Nephron (organoid): ENCODE data around the gene MIEF2.

Experiments
- H3K27ac Mint-ChIP-seq, 3 experiments: 2 replicates each; pipeline ENCODE4 v1.8.0; 2020; ENCODE audit warnings: mixed read lengths in 3 of 3, mild to moderate bottlenecking in 2 of 3, moderate library complexity in 1 of 3
- H3K27me3 Mint-ChIP-seq: 2 replicates; pipeline ENCODE4 v1.8.0; 2021; ENCODE audit warnings: low read depth, mild to moderate bottlenecking, moderate library complexity, mixed read lengths
- H3K36me3 Mint-ChIP-seq: 2 replicates; pipeline ENCODE4 v1.8.0; 2020; ENCODE audit warnings: low read depth, mixed read lengths
- H3K4me1 Mint-ChIP-seq: 2 replicates; pipeline ENCODE4 v1.8.0; 2020; ENCODE audit warnings: mixed read lengths
- H3K4me3 Mint-ChIP-seq, 3 experiments: 2 replicates each; pipeline ENCODE4 v1.8.0; 2020; ENCODE audit warnings: mild to moderate bottlenecking in 3 of 3, mixed read lengths in 3 of 3, moderate library complexity in 2 of 3
- H3K9me3 Mint-ChIP-seq: 2 replicates; pipeline ENCODE4 v1.8.0; 2020; ENCODE audit warnings: mixed read lengths
- CTCF ChIP-seq, 3 experiments: fragments of 200-600 bp; sonication (generic); IDR thresholded peaks; one replicate each; pipeline ENCODE4 v1.5.0; 2021; ENCODE audit warnings: antibody characterized with exemption in 3 of 3; ENCODE audit not compliant: unreplicated experiment in 3 of 3

MIEF2 gene

DNA sequence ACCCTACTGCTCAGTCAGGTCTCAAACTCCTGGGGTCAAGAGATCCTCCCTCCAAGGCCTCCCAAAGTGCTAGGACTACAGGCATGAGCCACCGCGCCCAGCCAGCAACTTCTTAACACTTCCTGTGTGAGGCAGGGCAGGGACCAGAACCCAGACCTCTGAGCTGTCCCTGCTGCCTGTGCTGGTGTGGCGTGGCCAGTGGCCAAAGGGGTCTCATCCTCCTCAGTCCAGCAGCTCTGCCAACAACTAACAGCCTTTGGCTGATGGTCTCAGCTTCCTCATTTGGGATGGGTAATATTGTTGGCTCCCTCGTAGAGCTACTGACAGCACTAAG is 36.4 kb upstream of the MIEF2 start:
- TF ChIP-seq CTCF (IDR thresholded peaks at IDR 0.05; ENCODE audit: unreplicated experiment in 3 of 3) = no peak
- H3K4me1 Mint-ChIP-seq = peaks cover 34% of the 10 kb centered on the region
- H3K9me3 Mint-ChIP-seq = no peaks in the 10 kb centered on the region
- H3K36me3 Mint-ChIP-seq = no peaks in the 10 kb centered on the region
- peak overlapping the region; percentile 29 to 50 (median 35) for H3K4me3 Mint-ChIP-seq
- no peaks in the 10 kb centered on the region for H3K27me3 Mint-ChIP-seq
- H3K27ac Mint-ChIP-seq = peak overlapping the region; percentile 96 to 98 (median 98)

GRCh38 chr17:18224387-18225120 is 35.9 kb upstream of the MIEF2 start:
- no peaks in the 10 kb centered on the region for H3K27me3 Mint-ChIP-seq
- peak overlapping the region; percentile 96 to 98 (median 98) for H3K27ac Mint-ChIP-seq
- peak overlapping the region; percentile 86 to 90 (median 89) for H3K4me3 Mint-ChIP-seq
- H3K4me1 Mint-ChIP-seq = peaks cover 31% of the 10 kb centered on the region
- no peak for TF ChIP-seq CTCF (IDR thresholded peaks at IDR 0.05; ENCODE audit: unreplicated experiment in 3 of 3)
- no peaks in the 10 kb centered on the region for H3K36me3 Mint-ChIP-seq
- H3K9me3 Mint-ChIP-seq = no peaks in the 10 kb centered on the region

DNA sequence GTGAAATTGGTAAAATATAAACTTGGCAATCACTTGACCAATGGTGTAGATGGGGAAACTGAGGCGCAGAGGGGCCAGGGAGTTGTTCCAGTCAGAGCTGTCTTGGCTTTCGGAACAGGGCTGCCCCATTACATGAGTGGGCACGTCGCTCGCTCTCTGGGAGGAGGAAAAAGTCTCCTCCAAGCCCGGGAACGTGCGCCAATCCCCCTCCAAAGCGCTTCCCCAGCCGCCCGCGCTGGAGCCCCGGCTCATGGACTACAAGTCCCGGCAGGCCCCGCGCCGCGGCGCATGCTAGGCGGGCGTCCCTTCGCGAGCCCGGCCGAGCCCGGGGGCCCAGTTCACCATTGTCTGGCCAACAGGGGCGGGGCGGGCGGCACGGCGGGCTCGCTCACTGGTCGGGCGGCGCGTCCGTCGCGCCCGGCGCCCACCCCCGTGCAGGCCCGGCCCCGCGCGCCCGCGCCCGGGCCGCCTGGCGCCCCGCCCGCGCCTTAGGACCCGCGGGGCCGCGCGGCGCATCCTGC is 35.3 kb upstream of the MIEF2 start, which contains the start of gene LLGL1:
LLGL1 (plus strand) TSS at position 515 of the 521 bp plus-strand sequence. CDS start 48 bp downstream, outside the sequence.
- Mint-ChIP-seq H3K27ac (peak within 1 kb of the TSS; percentile 96 to 98 (median 98)), H3K4me1 (peaks cover 31% of the 10 kb centered on the region), H3K9me3 (no peaks in the 10 kb centered on the region), H3K36me3 (no peaks in the 10 kb centered on the region), H3K27me3 (no peaks in the 10 kb centered on the region), H3K4me3 (peak within 1 kb of the TSS; percentile 96 to 98 (median 97))
- TF ChIP-seq CTCF (IDR thresholded peaks at IDR 0.05; ENCODE audit: unreplicated experiment in 3 of 3) = no peak

GRCh38 chr17:18225642-18226283 is 34.7 kb upstream of the MIEF2 start:
- H3K9me3 Mint-ChIP-seq = no peaks in the 10 kb centered on the region
- H3K4me1 Mint-ChIP-seq = peaks cover 31% of the 10 kb centered on the region
- H3K4me3 Mint-ChIP-seq = peak overlapping the region; percentile 96 to 98 (median 97)
- H3K27me3 Mint-ChIP-seq = no peaks in the 10 kb centered on the region
- peak overlapping the region; percentile 92 to 95 (median 94) for H3K27ac Mint-ChIP-seq
- no peak for TF ChIP-seq CTCF (IDR thresholded peaks at IDR 0.05; ENCODE audit: unreplicated experiment in 3 of 3)
- no peaks in the 10 kb centered on the region for H3K36me3 Mint-ChIP-seq

DNA sequence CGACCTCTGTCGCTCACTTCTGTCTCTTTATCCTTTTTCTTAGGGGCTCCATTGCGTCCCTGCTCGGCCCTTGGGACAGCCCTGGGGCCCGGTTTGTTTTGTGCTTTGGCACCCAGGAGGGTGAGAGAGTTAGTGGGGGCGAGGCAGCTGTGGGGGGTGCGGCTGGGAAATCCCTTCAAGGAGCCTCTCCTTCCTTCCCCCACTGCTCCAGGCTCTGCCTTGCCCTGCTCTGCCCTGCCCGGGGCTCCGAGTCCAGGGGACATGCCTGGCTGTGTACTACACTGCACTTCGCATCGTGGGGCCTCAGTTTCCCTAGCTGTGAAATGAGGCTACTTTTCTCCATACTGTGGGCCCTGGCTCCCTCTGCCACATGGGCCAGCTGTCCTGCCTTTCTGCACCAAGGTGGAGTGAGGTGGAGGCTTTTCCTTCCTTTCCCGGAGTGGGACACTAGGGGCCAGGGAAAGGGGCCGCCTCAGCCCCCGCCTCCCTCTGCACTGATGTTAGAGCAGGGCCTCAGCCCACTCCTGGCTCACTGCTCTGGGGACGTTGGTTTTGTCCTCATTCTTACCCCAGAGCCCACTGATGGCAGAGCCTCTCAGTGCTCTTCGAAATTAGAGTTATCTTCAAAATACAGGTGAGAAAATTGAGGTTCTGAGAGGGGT is 34.0 kb upstream of the MIEF2 start:
- no peaks in the 10 kb centered on the region for H3K9me3 Mint-ChIP-seq
- H3K27me3 Mint-ChIP-seq = no peaks in the 10 kb centered on the region
- peaks cover 31% of the 10 kb centered on the region for H3K4me1 Mint-ChIP-seq
- H3K4me3 Mint-ChIP-seq = peak overlapping the region; percentile 96 to 98 (median 97)
- H3K27ac Mint-ChIP-seq = peak overlapping the region; percentile 92 to 95 (median 94)
- H3K36me3 Mint-ChIP-seq = no peaks in the 10 kb centered on the region
- no peak for TF ChIP-seq CTCF (IDR thresholded peaks at IDR 0.05; ENCODE audit: unreplicated experiment in 3 of 3)
